ENCODE results near the gene IMMP1L. TPM values are rescaled to one million over a fixed set of nuclear protein-coding genes. Genes with fewer than 3 reads are reported as not detected.

Gene IMMP1L
- total and polyA plus RNA-seq, 10 of the 15 experiments (the other 5 are each of a cell fraction or from before 2014, with no cell fraction given) = 29.4 to 145 (median 85.8) TPM

DNA sequence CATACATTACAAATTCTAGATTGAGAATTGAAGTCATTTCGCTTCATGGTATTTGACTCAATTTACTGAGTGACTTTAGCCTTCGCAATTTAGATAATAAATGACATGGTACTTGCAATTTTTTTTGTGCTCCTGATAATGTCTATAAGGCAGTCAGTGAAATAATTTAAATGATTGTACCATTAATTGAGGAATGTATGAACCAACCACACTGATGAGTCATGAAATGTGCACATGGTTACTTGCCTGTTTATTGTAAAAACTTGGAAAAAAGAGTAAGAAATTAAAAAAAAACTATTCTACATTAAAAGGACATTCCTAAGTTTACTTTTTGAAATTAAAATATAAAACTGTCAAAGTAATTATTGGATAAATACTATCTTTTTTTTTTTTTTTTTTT lies 96.5 kb downstream of the IMMP1L start (continued):
- no peak for TF ChIP-seq LARP7 (IDR thresholded peaks at IDR 0.05)
- TF ChIP-seq RELA (IDR thresholded peaks at IDR 0.05; ENCODE audit: borderline replicate concordance, partially characterized antibody) = no peak

DNA sequence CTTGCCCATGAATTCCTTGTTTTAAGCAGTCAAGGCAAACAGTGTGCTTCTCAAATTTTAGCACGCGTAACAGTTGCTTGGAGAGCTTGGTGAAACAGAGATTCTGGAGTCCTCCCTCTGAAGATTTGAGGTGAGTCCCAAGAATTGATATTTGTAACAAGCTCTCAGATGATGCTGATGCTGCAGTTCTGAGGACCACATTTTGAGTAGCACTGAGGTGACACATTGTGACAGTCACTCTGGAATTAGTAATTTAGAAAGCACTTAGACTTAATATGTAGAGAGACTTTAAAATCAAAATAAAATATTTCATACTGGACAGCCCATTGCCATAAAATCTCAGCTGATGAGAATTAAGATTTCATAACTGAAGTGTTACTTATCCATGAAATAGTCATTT lies 101.2 kb downstream of the IMMP1L start:
- no peak overlapping the region for H3K4me2 ChIP-seq (ENCODE audit: control insufficient read depth, insufficient read depth)
- no peak overlapping the region for H3K9ac ChIP-seq (ENCODE audit: control insufficient read depth, insufficient read depth, low read length)
- ChIA-PET SMC1A (ENCODE audit: uncharacterized antibody, unreplicated experiment) (no interaction called here), RAD21 (ENCODE audit: unreplicated experiment) (no interaction called here), CTCF (interaction anchor here (1.1 kb wide), 1 partner anchor 10 kb away, joined by 4 read pairs; no protein-coding TSS in a partner anchor), POLR2A (no interaction called here)
- no peaks in the 10 kb centered on the region for H3K79me2 ChIP-seq (ENCODE audit: control insufficient read depth, insufficient read depth, low read length)
- TF ChIP-seq LARP7 (IDR thresholded peaks at IDR 0.05) (no peak), MAX (IDR thresholded peaks at IDR 0.05; ENCODE audit: low read depth, low read length) (no peak), FOS (IDR thresholded peaks at IDR 0.05; ENCODE audit: borderline replicate concordance, extremely low read depth, insufficient read length) (no peak), BACH1 (IDR thresholded peaks at IDR 0.05; ENCODE audit: borderline replicate concordance) (no peak), MEF2A (IDR thresholded peaks at IDR 0.05; ENCODE audit: insufficient read depth, low read depth, low read length) (no peak)
- TF ChIP-seq, protein P1, sequence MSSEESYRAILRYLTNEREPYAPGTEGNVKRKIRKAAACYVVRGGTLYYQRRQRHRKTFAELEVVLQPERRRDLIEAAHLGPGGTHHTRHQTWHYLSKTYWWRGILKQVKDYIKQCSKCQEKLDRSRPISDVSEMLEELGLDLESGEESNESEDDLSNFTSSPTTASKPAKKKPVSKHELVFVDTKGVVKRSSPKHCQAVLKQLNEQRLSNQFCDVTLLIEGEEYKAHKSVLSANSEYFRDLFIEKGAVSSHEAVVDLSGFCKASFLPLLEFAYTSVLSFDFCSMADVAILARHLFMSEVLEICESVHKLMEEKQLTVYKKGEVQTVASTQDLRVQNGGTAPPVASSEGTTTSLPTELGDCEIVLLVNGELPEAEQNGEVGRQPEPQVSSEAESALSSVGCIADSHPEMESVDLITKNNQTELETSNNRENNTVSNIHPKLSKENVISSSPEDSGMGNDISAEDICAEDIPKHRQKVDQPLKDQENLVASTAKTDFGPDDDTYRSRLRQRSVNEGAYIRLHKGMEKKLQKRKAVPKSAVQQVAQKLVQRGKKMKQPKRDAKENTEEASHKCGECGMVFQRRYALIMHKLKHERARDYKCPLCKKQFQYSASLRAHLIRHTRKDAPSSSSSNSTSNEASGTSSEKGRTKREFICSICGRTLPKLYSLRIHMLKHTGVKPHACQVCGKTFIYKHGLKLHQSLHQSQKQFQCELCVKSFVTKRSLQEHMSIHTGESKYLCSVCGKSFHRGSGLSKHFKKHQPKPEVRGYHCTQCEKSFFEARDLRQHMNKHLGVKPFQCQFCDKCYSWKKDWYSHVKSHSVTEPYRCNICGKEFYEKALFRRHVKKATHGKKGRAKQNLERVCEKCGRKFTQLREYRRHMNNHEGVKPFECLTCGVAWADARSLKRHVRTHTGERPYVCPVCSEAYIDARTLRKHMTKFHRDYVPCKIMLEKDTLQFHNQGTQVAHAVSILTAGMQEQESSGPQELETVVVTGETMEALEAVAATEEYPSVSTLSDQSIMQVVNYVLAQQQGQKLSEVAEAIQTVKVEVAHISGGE (CRISPR knock-in tag; IDR thresholded peaks at IDR 0.05) = no peak
- TF ChIP-seq, protein P2, sequence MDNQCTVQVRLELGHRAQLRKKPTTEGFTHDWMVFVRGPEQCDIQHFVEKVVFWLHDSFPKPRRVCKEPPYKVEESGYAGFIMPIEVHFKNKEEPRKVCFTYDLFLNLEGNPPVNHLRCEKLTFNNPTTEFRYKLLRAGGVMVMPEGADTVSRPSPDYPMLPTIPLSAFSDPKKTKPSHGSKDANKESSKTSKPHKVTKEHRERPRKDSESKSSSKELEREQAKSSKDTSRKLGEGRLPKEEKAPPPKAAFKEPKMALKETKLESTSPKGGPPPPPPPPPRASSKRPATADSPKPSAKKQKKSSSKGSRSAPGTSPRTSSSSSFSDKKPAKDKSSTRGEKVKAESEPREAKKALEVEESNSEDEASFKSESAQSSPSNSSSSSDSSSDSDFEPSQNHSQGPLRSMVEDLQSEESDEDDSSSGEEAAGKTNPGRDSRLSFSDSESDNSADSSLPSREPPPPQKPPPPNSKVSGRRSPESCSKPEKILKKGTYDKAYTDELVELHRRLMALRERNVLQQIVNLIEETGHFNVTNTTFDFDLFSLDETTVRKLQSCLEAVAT (IDR thresholded peaks at IDR 0.05) = no peak
- H4K20me1 ChIP-seq (ENCODE audit: control insufficient read depth, insufficient read depth) = no peaks in the 10 kb centered on the region
- H3K4me3 ChIP-seq = no peak overlapping the region
- DNase-seq (ENCODE audit: low read depth, low spot score) (no peak), FAIRE-seq (peak; percentile 49), ATAC-seq (no peak)
- no peaks in the 10 kb centered on the region for H3K36me3 ChIP-seq (ENCODE audit: control insufficient read depth in 2 of 2, insufficient read depth in 2 of 2, low read length in 1 of 2)
- no TSS peak for BruUV-seq (replicated peaks)
- WGBS (ENCODE audit: insufficient coverage, insufficient replicate concordance, low lambda C conversion rate, missing lambda C conversion rate) = 100% methylated on average over 2 of the region's 2 CpGs
- no peak overlapping the region for H3K27ac ChIP-seq (ENCODE audit: control insufficient read depth, insufficient read depth)
- no peaks in the 10 kb centered on the region for H3K4me1 ChIP-seq (ENCODE audit: control insufficient read depth, insufficient read depth, low read length)
- intact Hi-C loops (cut with micrococcal nuclease; ENCODE audit: unreplicated experiment) (no loop called here), in situ Hi-C loops (cut with MboI) (no loop called here)
- no peak overlapping the region for H2AFZ ChIP-seq (ENCODE audit: control insufficient read depth, low read depth, low read length)
- H3K9me3 ChIP-seq (replicated peaks; ENCODE audit: control insufficient read depth, insufficient read depth, low read length) = no peaks in the 10 kb centered on the region
- no peaks in the 10 kb centered on the region for H3K27me3 ChIP-seq (replicated peaks in 1 of 2; ENCODE audit: control insufficient read depth in 2 of 2, insufficient read depth in 2 of 2, low read length in 1 of 2)

Measured in GM12878 (cell line).